ENCODE measurements around the gene ADCYAP1R1.

- TF ChIP-seq CTCF (IDR thresholded peaks at IDR 0.05) (no peak), EP300 (IDR thresholded peaks at IDR 0.05) (no peak)
Observed at GRCh38 chr7:31078363-31078990, 26.4 kb downstream of the ADCYAP1R1 start.

All from tibial nerve (tissue), 4 donors.